AG20443 (cell line): ENCODE results near the gene SNAPC3.

Experiments
- DNase-seq: peaks from one replicate; pipeline ENCODE4 v3.0.0; 2012; ENCODE audit warnings: low spot score, mixed read lengths

SNAPC3 gene

DNA sequence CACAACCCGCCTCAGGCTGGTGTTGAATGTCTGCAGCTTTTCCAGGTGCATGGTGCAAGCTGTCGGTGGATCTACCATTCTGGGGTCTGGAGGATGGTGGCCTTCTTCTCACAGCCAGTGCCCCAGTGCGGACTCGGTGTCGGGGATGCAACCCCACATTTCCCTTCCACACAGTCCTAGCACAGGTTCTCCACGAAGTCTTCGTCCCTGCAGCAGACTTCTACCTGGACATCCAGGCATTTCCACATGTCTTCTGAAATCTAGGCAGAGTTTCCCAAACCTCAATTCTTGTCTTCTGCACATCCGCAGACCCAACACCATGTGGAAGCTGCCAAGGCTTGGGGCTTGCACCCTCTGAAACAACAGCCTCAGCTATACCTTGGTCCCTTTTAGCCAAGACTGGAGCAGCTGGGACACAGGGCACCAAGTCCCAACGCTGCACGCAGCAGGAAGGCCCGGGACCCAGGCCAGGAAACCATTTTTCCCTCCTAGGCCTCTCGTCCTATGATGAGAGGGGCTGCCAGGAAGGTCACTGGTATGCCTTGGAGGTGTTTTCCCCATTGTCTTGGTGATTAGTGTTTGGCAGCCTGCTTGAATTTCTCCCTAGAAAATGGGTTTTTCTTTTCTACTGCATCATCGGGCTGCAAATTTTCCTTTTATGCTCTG is 69.9 kb downstream of the SNAPC3 start:
- DNase-seq, result no peak

DNA sequence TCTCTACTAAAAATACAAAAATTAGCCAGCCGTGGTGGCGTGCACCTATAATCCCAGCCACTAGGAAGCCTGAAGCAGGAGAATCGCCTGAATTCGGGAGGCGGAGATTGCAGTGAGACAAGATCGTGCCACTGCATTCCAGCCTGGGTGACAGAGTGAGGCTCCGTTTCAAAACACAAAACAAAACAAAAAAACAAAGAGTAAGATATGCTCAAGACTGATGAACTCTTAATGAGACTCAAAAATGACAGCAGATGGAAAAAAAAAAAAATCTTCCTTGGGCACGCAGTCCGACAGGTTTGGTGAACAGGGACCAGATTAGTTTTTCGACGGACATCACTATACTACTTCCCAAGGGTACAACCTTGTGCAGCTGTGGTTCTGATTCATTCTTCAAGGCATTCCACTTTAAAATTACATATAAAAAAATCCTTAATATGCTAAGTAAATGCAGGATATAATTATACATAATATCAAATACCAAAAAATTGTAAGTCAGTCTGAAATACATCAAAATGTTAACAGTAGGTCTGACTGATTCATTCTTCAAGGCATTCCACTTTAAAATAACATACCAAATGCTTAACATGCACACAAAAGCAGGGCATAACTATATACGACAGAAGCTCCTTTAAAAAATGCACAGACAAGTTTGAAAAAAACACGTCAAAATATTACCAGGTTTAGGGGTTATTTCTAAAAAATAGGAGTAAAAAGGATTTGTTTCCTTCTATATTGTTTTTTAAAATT is 75.7 kb downstream of the SNAPC3 start:
- DNase-seq, result no peak

- no peak for DNase-seq
Measured at GRCh38 chr9:15499139-15499538, 76.5 kb downstream of the SNAPC3 start.

- DNase-seq, result peak; percentile 8
Measured at GRCh38 chr9:15501179-15501578, 78.5 kb downstream of the SNAPC3 start.

DNA sequence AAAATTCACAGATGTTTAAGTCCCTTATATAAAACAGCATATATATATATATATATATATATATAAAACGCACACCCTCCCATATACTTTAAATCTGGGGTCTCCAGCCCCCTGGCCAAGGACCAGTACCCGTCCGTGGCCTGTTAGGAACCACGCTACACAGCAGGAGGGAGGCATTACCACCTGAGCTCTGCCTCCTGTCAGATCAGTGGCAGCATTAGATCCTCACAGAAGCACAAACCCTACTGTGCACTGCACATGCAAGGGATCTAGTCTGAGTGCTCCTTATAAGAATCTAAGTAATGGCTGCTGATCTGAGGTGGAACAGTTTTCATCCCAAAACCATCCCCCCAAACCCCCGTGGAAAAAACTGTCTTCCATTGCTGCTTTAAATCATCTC is 79.1 kb downstream of the SNAPC3 start:
- DNase-seq, result no peak

GRCh38 chr9:15505921-15506320 is 83.2 kb downstream of the SNAPC3 start:
- DNase-seq, result no peak

GRCh38 chr9:15509931-15510788 is 87.5 kb downstream of the SNAPC3 start:
- peak; percentile 76 for DNase-seq

DNA sequence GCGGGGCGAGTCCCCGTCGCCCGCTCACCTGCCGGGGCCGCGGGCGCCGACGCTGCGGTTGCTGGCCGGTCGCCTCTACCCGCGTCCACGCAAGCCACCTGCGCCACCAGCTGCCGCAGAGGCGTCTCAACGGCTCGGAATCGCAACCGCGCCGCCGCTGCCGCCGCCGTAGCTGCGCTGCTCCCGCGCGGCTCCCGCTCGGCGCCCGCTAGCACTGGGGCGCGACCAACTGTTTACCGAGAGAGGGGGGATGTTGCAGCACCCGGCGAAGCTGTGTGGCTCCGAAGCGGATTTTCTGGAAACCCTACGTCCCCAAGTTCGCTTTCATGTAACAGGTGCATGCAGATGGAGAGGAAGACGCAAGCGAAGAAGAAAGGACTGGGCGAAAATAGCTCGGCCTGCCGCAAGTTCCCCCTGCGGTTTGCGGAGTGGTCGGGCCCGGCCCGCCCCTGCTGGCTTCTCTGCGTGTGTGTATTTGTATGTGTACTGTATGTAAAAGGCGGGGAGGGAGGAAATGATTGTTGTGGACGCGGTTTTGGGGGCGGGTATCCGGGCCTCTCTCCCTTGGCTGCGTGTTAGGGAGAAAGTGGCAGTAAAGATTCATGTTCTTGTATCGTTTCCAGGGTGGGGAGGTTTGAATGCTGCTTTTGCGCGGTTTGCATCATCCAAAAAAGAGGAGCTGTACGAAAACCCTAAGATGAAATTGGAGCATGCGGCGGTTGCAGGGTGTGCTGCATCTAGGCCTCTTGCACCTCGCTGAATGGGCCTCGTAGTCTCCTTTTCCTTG is 88.3 kb downstream of the SNAPC3 start, which contains the start of gene PSIP1:
Gene PSIP1, minus strand, starts transcription at position 182 of the 787 bp plus-strand sequence. CDS start 782 bp downstream, outside the sequence.
- DNase-seq, result peak; percentile 89
